Dendritic cell treated with granulocyte-macrophage colony-stimulating factor and Interleukin-4, amounts not matched to agents 40 ng/mL and 50 ng/mL, for 4 days (primary cell): ENCODE results near the gene SPATC1L.

ENCODE experiments used
- H3K27ac Mint-ChIP-seq: one replicate; pipeline ENCODE4 v1.8.0; 2022; ENCODE audit warnings: mild to moderate bottlenecking, mixed read lengths
- H3K27me3 Mint-ChIP-seq: one replicate; pipeline ENCODE4 v1.8.0; 2022; ENCODE audit warnings: mild to moderate bottlenecking, mixed read lengths
- H3K36me3 Mint-ChIP-seq: one replicate; pipeline ENCODE4 v1.8.0; 2022; ENCODE audit warnings: low read depth, mixed read lengths
- H3K4me1 Mint-ChIP-seq: one replicate; pipeline ENCODE4 v1.8.0; 2022; ENCODE audit warnings: low read depth, mixed read lengths
- H3K4me3 Mint-ChIP-seq: one replicate; pipeline ENCODE4 v1.8.0; 2022; ENCODE audit warnings: mild to moderate bottlenecking, moderate library complexity, mixed read lengths
- H3K9me3 Mint-ChIP-seq: one replicate; pipeline ENCODE4 v1.8.0; 2022; ENCODE audit warnings: mixed read lengths
- intact Hi-C: fragments of 100-400 bp; cut with micrococcal nuclease; formaldehyde crosslinking; loops from one replicate; pipeline ENCODE4 v1.15.0; 2022

The SPATC1L gene

GRCh38 chr21:46196733-46197132 is 12.5 kb upstream of the SPATC1L start:
- no peak overlapping the region for H3K4me3 Mint-ChIP-seq
- H3K27ac Mint-ChIP-seq = no peak overlapping the region
- no peaks in the 10 kb centered on the region for H3K9me3 Mint-ChIP-seq
- H3K36me3 Mint-ChIP-seq = peaks cover 86% of the 10 kb centered on the region
- intact Hi-C loops = no loop called here
- H3K27me3 Mint-ChIP-seq = no peaks in the 10 kb centered on the region
- no peaks in the 10 kb centered on the region for H3K4me1 Mint-ChIP-seq

DNA sequence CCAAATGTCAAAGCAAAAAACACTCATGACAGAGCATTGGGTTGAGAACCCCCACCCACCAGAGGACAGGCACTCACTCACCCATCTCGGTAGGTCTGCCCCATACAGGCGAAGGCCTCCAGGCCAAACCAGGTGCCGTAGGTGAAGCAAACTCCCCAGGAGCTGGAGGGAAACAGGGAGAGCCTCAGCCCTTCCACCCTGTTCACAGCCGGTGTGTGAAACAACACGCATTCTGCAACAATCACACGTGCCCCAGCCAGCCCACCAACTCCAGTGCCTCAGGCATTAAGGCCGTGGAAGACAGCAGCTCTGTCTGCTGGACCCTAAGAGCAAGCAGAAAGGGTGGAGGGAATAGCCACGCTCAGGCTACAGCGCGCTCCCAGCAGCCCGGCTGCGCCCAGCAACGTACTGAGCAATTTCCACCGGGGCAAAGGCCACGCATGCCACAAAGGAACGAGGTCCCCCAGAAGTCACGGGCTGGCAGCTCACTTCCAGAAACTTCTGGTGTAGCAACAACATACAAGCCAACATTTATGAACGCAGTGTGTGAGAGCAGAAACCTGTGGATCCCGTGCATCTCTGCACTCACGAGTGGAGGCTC is 11.4 kb upstream of the SPATC1L start:
- Mint-ChIP-seq H3K4me3 (no peak overlapping the region), H3K4me1 (no peaks in the 10 kb centered on the region), H3K27me3 (no peaks in the 10 kb centered on the region), H3K9me3 (no peaks in the 10 kb centered on the region), H3K36me3 (peaks cover 92% of the 10 kb centered on the region), H3K27ac (no peak overlapping the region)
- intact Hi-C loops = no loop called here

- no peaks in the 10 kb centered on the region for H3K4me1 Mint-ChIP-seq
- H3K27ac Mint-ChIP-seq = no peak overlapping the region
- no peaks in the 10 kb centered on the region for H3K27me3 Mint-ChIP-seq
- intact Hi-C loops = no loop called here
- H3K9me3 Mint-ChIP-seq = no peaks in the 10 kb centered on the region
- no peak overlapping the region for H3K4me3 Mint-ChIP-seq
- H3K36me3 Mint-ChIP-seq = peaks cover 90% of the 10 kb centered on the region
Measured at GRCh38 chr21:46194374-46195334, 10.4 kb upstream of the SPATC1L start.

DNA sequence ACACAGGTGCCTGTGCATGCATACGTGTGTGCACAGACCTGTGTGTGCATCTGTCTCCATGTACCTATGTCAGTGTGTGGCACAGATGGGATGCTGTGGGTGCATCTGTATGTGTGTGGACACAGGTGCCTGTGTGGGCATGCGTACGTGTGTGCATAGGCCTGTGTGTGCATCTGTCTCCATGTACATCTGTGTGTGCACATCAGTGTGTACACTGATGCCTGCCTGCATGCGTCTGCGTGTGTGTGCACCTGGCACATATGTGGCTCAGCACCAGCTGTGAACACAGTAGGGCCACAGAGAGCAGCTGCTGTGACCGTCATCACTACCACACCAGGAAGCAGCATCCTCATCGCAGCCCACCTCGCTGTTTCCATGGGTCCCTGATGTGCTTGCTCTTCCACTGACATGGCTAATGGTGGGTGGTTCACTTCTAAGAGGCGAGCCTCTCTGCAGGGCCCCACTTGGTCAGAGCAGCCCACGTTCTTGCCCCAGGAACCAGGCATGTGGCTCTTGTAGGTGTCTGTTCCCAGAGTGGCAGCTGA is 9.6 kb upstream of the SPATC1L start:
- H3K4me1 Mint-ChIP-seq = peaks cover 2% of the 10 kb centered on the region
- intact Hi-C loops = no loop called here
- H3K4me3 Mint-ChIP-seq = no peak overlapping the region
- no peaks in the 10 kb centered on the region for H3K9me3 Mint-ChIP-seq
- H3K27ac Mint-ChIP-seq = no peak overlapping the region
- peaks cover 90% of the 10 kb centered on the region for H3K36me3 Mint-ChIP-seq
- no peaks in the 10 kb centered on the region for H3K27me3 Mint-ChIP-seq

GRCh38 chr21:46191686-46192575 is 7.7 kb upstream of the SPATC1L start:
- peaks cover 71% of the 10 kb centered on the region for H3K36me3 Mint-ChIP-seq
- no peak overlapping the region for H3K27ac Mint-ChIP-seq
- intact Hi-C loops = no loop called here
- H3K9me3 Mint-ChIP-seq = no peaks in the 10 kb centered on the region
- no peaks in the 10 kb centered on the region for H3K27me3 Mint-ChIP-seq
- H3K4me1 Mint-ChIP-seq = peaks cover 9% of the 10 kb centered on the region
- no peak overlapping the region for H3K4me3 Mint-ChIP-seq

- peaks cover 64% of the 10 kb centered on the region for H3K36me3 Mint-ChIP-seq
- H3K4me3 Mint-ChIP-seq = no peak overlapping the region
- H3K27ac Mint-ChIP-seq = no peak overlapping the region
- no peaks in the 10 kb centered on the region for H3K27me3 Mint-ChIP-seq
- H3K9me3 Mint-ChIP-seq = no peaks in the 10 kb centered on the region
- intact Hi-C loops = no loop called here
- H3K4me1 Mint-ChIP-seq = peaks cover 9% of the 10 kb centered on the region
Measured at GRCh38 chr21:46191257-46191685, 7.0 kb upstream of the SPATC1L start.

GRCh38 chr21:46190491-46191131 is 6.4 kb upstream of the SPATC1L start:
- Mint-ChIP-seq H3K27me3 (no peaks in the 10 kb centered on the region), H3K4me1 (peaks cover 9% of the 10 kb centered on the region), H3K36me3 (peaks cover 57% of the 10 kb centered on the region), H3K27ac (no peak overlapping the region), H3K4me3 (no peak overlapping the region), H3K9me3 (no peaks in the 10 kb centered on the region)
- intact Hi-C loops = no loop called here

- no peak overlapping the region for H3K4me3 Mint-ChIP-seq
- peaks cover 9% of the 10 kb centered on the region for H3K4me1 Mint-ChIP-seq
- H3K9me3 Mint-ChIP-seq = no peaks in the 10 kb centered on the region
- H3K36me3 Mint-ChIP-seq = peaks cover 52% of the 10 kb centered on the region
- intact Hi-C loops = no loop called here
- no peak overlapping the region for H3K27ac Mint-ChIP-seq
- H3K27me3 Mint-ChIP-seq = no peaks in the 10 kb centered on the region
Measured at GRCh38 chr21:46189959-46190490, 5.8 kb upstream of the SPATC1L start.

DNA sequence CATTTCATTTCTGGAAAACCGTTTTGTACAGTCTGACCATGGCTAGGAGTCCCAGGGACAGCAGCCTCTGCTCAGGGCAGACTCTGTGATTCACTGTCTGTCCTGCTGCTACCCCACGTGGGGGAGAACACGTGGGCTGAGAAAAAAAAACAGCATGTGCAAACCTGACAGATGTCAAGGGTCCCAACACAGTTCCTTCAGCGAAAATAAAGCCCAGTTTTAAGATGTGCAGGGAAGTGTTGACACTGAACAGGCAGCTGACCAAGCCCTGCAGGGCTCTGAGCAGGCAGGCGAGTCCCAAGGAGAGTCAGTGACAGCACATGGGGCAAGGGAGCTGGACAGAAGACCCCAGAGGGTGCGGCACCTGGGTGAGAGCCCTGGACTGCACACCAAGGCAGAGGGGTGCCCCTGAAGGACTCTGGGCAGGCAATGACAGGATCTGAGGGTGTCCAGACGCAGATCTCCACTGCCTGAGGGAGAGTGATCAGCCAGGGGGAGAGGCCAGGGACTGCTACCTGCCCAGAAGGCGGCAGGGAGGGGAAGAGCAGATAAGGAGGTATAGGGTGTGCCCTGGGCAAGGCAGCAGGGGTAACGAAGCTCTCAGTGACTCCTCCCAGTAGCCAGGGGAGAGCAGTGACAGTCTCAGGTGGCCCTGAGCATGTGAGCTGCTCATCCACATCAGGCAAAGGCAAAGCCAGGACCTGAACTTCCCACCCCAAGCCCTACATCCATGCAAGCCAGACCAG is 5.1 kb upstream of the SPATC1L start:
- H3K4me3 Mint-ChIP-seq = no peak overlapping the region
- intact Hi-C loops = no loop called here
- H3K27ac Mint-ChIP-seq = no peak overlapping the region
- H3K36me3 Mint-ChIP-seq = peaks cover 45% of the 10 kb centered on the region
- no peaks in the 10 kb centered on the region for H3K27me3 Mint-ChIP-seq
- no peaks in the 10 kb centered on the region for H3K9me3 Mint-ChIP-seq
- peaks cover 9% of the 10 kb centered on the region for H3K4me1 Mint-ChIP-seq

- Mint-ChIP-seq H3K27me3 (no peaks in the 10 kb centered on the region), H3K36me3 (peaks cover 37% of the 10 kb centered on the region), H3K9me3 (no peaks in the 10 kb centered on the region), H3K4me1 (peaks cover 14% of the 10 kb centered on the region), H3K27ac (no peak overlapping the region), H3K4me3 (no peak overlapping the region)
- intact Hi-C loops = no loop called here
Measured at GRCh38 chr21:46188226-46189212, 4.3 kb upstream of the SPATC1L start.

DNA sequence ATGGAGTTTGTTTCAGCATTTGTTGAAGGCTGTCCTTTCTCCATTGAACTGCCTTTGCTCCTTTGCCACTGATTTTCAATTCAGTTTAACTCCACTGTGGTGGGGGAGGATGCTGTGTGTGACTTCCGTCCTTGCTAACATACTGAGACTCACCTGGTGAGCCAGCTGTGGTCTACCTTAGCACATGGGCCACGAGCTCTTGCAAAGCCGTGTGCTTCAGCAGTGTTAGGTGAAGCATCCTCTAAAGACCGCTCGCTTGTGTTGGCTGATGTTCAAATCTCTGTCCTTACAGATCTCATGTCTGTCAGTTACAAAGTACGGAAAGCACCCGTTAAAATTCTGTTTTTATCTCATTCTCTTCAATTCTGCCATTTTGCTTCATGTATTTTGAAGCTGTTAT is 3.6 kb upstream of the SPATC1L start:
- H3K36me3 Mint-ChIP-seq = peaks cover 32% of the 10 kb centered on the region
- H3K4me1 Mint-ChIP-seq = peaks cover 19% of the 10 kb centered on the region
- H3K4me3 Mint-ChIP-seq = no peak overlapping the region
- no peak overlapping the region for H3K27ac Mint-ChIP-seq
- intact Hi-C loops = no loop called here
- H3K9me3 Mint-ChIP-seq = no peaks in the 10 kb centered on the region
- no peaks in the 10 kb centered on the region for H3K27me3 Mint-ChIP-seq

DNA sequence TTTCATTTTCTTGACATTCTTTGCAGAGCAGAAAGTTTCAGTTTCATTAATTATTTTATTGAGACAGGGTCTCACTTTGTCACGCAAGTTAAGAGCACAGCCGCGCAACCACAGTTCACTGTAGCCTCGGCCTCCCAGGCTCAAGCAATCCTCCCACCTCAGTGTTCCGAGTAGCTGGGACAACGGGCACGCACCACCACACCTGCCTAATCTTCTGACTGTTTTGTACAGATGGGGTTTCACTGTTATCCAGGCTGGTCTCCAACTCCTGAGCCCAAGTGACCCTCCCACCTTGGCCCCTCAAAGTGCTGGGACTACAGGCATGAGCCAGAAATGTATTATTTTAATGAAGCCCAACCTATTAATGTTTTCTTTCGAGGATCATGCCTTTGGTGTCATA is 3.0 kb upstream of the SPATC1L start:
- H3K36me3 Mint-ChIP-seq = peaks cover 30% of the 10 kb centered on the region
- no peaks in the 10 kb centered on the region for H3K27me3 Mint-ChIP-seq
- H3K4me3 Mint-ChIP-seq = no peak overlapping the region
- intact Hi-C loops = no loop called here
- H3K27ac Mint-ChIP-seq = no peak overlapping the region
- no peaks in the 10 kb centered on the region for H3K9me3 Mint-ChIP-seq
- peaks cover 20% of the 10 kb centered on the region for H3K4me1 Mint-ChIP-seq
